Transverse colon (tissue), 4 donors: ENCODE measurements around the gene ZC3H14. TPM values are rescaled to one million over a fixed set of nuclear protein-coding genes. Genes with fewer than 3 reads are reported as not detected.

Experiments used
- DNase-seq: peaks from one replicate; pipeline ENCODE4 v3.0.0-alpha.2; 2019
- H3K27ac ChIP-seq, 4 donors: fragments of 200-600 bp; sonication (generic); 2 replicates each; pipeline ENCODE4 v1.5.1; 2016 to 2018; ENCODE audit warnings: inconsistent platforms in 4 of 4
- H3K27me3 ChIP-seq: fragments of 200-600 bp; sonication (generic); 2 replicates; pipeline ENCODE4 v1.5.1; 2017; ENCODE audit warnings: inconsistent platforms
- H3K36me3 ChIP-seq, 4 donors: fragments of 200-600 bp; sonication (generic); 2 replicates each; pipeline ENCODE4 v1.5.1; 2017 to 2019; ENCODE audit warnings: inconsistent platforms in 4 of 4
- H3K4me1 ChIP-seq, 4 donors: fragments of 200-600 bp; sonication (generic); 2 replicates each; pipeline ENCODE4 v1.5.1; 2017 to 2020; ENCODE audit warnings: inconsistent platforms in 4 of 4
- H3K4me3 ChIP-seq, 4 donors: fragments of 200-600 bp; sonication (generic); 1 replicate in 1 of 4; 2 replicates in 3 of 4; pipeline versions ENCODE4 v1.5.1 to v1.6.1; 2017 to 2019; ENCODE audit warnings: inconsistent platforms in 4 of 4
- H3K9me3 ChIP-seq, 2 donors: fragments of 200-600 bp; sonication (generic); 2 replicates each; pipeline ENCODE4 v1.5.1; 2017 to 2019; ENCODE audit warnings: inconsistent platforms in 2 of 2
- CTCF ChIP-seq, 5 experiments: fragments of 200-600 bp in 3 of 5; fragments of 450-650 bp in 2 of 5; sonication (generic) in 3 of 5; IDR thresholded peaks; 1 replicate in 2 of 5; 2 replicates in 3 of 5; pipeline ENCODE4 v1.5.1; 2016 to 2017; ENCODE audit warnings: antibody characterized with exemption in 5 of 5, inconsistent platforms in 3 of 5, mild to moderate bottlenecking in 2 of 5, moderate library complexity in 1 of 5
- EP300 ChIP-seq: sonication (generic); formaldehyde crosslinking; IDR thresholded peaks from one replicate; pipeline ENCODE4 v1.6.1; 2017; ENCODE audit warnings: antibody characterized with exemption, low read depth
- POLR2A ChIP-seq: fragments of 450-650 bp; IDR thresholded peaks from one replicate; pipeline ENCODE4 v1.6.1; 2016; ENCODE audit warnings: antibody characterized with exemption, mild to moderate bottlenecking, moderate library complexity
- POLR2AphosphoS5 ChIP-seq, 3 donors: sonication (generic); formaldehyde crosslinking; IDR thresholded peaks; one replicate each; pipeline ENCODE4 v1.6.1; 2016; ENCODE audit warnings: antibody characterized with exemption in 3 of 3
- WGBS, 2 donors: methylation state at CpG; one replicate each; pipeline ENCODE4 v1.1.5; 2018; ENCODE audit warnings: low coverage in 1 of 2; 5-methylcytosine and 5-hydroxymethylcytosine counted together
- in situ Hi-C, 4 donors: fragments of 200-750 bp; cut with MboI; loops; one replicate each; pipeline versions ENCODE4 v1.15.0 to v1.15.1; 2017; ENCODE audit warnings: low sequenced_read_pairs in 3 of 4, low pct_ligation_motif_present in 1 of 4, low pct_unique_long_range_greater_than_20kb in 1 of 4
- intact Hi-C: fragments of 100-400 bp; cut with DNase I; formaldehyde crosslinking; loops from one replicate; pipeline ENCODE4 v1.15.1; 2023; ENCODE audit warnings: low total_unique reads
- total RNA-seq, 4 donors: library from RNA; depleted of rRNA; stranded (reverse); fragments of >200 nt; gene quantifications; one replicate each; pipeline ENCODE4 v1.1.0, GENCODE V29; 2016

Gene ZC3H14
- total RNA-seq, 4 donors from 2014 or later, result 29.9 to 103 (median 81.0) TPM

GRCh38 chr14:88605594-88605993 is 42.8 kb downstream of the ZC3H14 start:
- Histone ChIP-seq H3K27ac (no peak overlapping the region), H3K36me3 (peaks cover 0 to 77% (median 31%) of the 10 kb centered on the region in 4 donors), H3K27me3 (no peaks in the 10 kb centered on the region), H3K4me1 (no peaks in the 10 kb centered on the region), H3K4me3 (no peak overlapping the region), H3K9me3 (no peaks in the 10 kb centered on the region)
- TF ChIP-seq POLR2AphosphoS5 (IDR thresholded peaks at IDR 0.05), result no peak
- no peak for TF ChIP-seq CTCF (IDR thresholded peaks at IDR 0.05)
- TF ChIP-seq EP300, result no peak
- no peak for TF ChIP-seq POLR2A
- WGBS, 2 donors, result 72 to 76% methylated on average over 2 of the region's 2 CpGs
- intact Hi-C loops, result no loop called here
- in situ Hi-C loops, result no loop called here
- no peak for DNase-seq

GRCh38 chr14:88607829-88608228 is 45.0 kb downstream of the ZC3H14 start:
- Histone ChIP-seq H3K9me3 (no peaks in the 10 kb centered on the region), H3K27ac (no peak overlapping the region), H3K4me1 (no peaks in the 10 kb centered on the region), H3K36me3 (peaks cover 0 to 76% (median 33%) of the 10 kb centered on the region in 4 donors), H3K27me3 (no peaks in the 10 kb centered on the region), H3K4me3 (no peak overlapping the region)
- DNase-seq, result no peak
- in situ Hi-C loops (no loop called here), intact Hi-C loops (no loop called here)
- no peak for TF ChIP-seq CTCF (IDR thresholded peaks at IDR 0.05)
- TF ChIP-seq POLR2AphosphoS5 (IDR thresholded peaks at IDR 0.05), result no peak
- no peak for TF ChIP-seq POLR2A
- TF ChIP-seq EP300, result no peak

GRCh38 chr14:88611878-88612277 is 49.0 kb downstream of the ZC3H14 start:
- Histone ChIP-seq H3K27me3 (no peaks in the 10 kb centered on the region), H3K9me3 (no peaks in the 10 kb centered on the region), H3K4me1 (peaks cover 0 to 6% (median 0%) of the 10 kb centered on the region in 4 donors), H3K36me3 (peaks cover 0 to 48% (median 23%) of the 10 kb centered on the region in 4 donors), H3K4me3 (no peak overlapping the region), H3K27ac (no peak overlapping the region)
- WGBS, 2 donors, result 36 to 56% methylated on average over 1 of the region's 1 CpG
- intact Hi-C loops, result no loop called here
- in situ Hi-C loops, result no loop called here
- TF ChIP-seq POLR2AphosphoS5 (IDR thresholded peaks at IDR 0.05) (no peak), POLR2A (no peak), CTCF (IDR thresholded peaks at IDR 0.05) (peak in 1 of 5 experiments; percentile 7), EP300 (no peak)
- no peak for DNase-seq

GRCh38 chr14:88612981-88613380 is 50.1 kb downstream of the ZC3H14 start:
- no peak for TF ChIP-seq POLR2A
- H3K4me3 ChIP-seq, result no peak overlapping the region
- peaks cover 0 to 47% (median 21%) of the 10 kb centered on the region in 4 donors for H3K36me3 ChIP-seq
- peaks cover 0 to 6% (median 0%) of the 10 kb centered on the region in 4 donors for H3K4me1 ChIP-seq
- 89% methylated on average over 4 of the region's 4 CpGs for WGBS, 2 donors
- H3K27me3 ChIP-seq, result no peaks in the 10 kb centered on the region
- intact Hi-C loops (no loop called here), in situ Hi-C loops (no loop called here)
- no peaks in the 10 kb centered on the region for H3K9me3 ChIP-seq
- DNase-seq, result no peak
- no peak overlapping the region for H3K27ac ChIP-seq

- DNase-seq, result no peak
- Histone ChIP-seq H3K27me3 (no peaks in the 10 kb centered on the region), H3K4me3 (no peak overlapping the region), H3K36me3 (peaks cover 0 to 47% (median 18%) of the 10 kb centered on the region in 4 donors), H3K9me3 (no peaks in the 10 kb centered on the region), H3K27ac (no peak overlapping the region), H3K4me1 (peaks cover 0 to 6% (median 0%) of the 10 kb centered on the region in 4 donors)
- intact Hi-C loops (no loop called here), in situ Hi-C loops (no loop called here)
- 44 to 51% methylated on average over 2 to 5 of the region's 5 CpGs for WGBS, 2 donors
- TF ChIP-seq POLR2AphosphoS5 (IDR thresholded peaks at IDR 0.05) (no peak), CTCF (IDR thresholded peaks at IDR 0.05) (no peak), POLR2A (no peak), EP300 (no peak)
These were observed 50.7 kb downstream of the ZC3H14 start for GRCh38 chr14:88613552-88614010.
